ES-I3 (cell line): ENCODE measurements around the gene LRP1B.
"Not testable (repeated sequence)": the region's sequence is repeated elsewhere in the genome, so short reads cannot be mapped to it uniquely, and the experiment has no call there.

Source experiments
- H3K36me3 ChIP-seq: 2 replicates; pipeline ENCODE4 v1.6.1; 2013; ENCODE audit warnings: mild to moderate bottlenecking, low read length, control low read depth, moderate library complexity; ENCODE audit not compliant: insufficient read depth
- H3K4me1 ChIP-seq: 2 replicates; pipeline ENCODE4 v1.6.1; 2013; ENCODE audit warnings: mild to moderate bottlenecking, control low read depth, low read length; ENCODE audit not compliant: insufficient read depth
- H3K9ac ChIP-seq: 2 replicates; pipeline ENCODE4 v1.6.1; 2013; ENCODE audit warnings: low read depth, mild to moderate bottlenecking, low read length, moderate library complexity
- H3K9me3 ChIP-seq: 2 replicates; pipeline ENCODE4 v1.6.1; 2013; ENCODE audit warnings: mild to moderate bottlenecking, low read length, moderate library complexity; ENCODE audit not compliant: control insufficient read depth, insufficient read depth

The LRP1B gene

DNA sequence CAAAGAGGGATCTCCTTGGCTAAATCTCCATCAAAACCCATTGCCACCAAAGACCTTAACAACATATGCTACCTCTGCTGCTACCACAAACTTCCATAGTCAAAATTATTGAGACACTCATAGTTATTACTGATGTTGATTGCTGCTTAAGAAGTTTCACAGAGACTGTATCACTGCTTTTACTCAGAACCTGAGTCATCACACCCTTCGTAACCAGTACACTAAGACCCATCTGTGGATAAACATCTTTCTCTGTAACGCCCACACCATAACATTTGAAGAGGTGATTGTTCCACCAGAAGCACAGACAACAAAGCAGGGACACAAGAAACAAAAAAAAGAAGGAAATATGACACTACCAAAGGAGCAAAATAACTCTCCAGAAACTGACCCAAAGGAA is 1563.1 kb downstream of the LRP1B start:
- Histone ChIP-seq H3K4me1 (no peaks in the 10 kb centered on the region), H3K36me3 (no peaks in the 10 kb centered on the region), H3K9me3 (no peaks in the 10 kb centered on the region), H3K9ac (no peak overlapping the region)

DNA sequence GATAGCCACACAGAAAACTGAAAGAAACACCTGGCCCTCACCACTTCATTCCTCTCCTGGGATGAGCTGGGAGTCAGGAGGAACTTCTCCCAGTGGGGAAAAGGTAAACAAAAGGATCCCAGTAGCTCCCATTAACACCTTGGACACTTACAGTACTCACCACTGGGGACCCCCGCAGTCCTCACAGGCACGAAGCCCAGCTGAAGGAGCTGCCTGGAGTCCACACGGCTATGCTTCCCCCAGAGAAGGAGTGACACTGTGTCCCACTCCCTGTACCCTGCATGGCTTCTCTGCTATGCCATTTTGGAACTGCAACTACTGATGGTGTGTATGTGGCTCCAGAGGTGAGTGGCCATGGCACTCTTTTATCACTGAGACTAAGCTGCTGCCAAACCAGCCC is 1565.1 kb downstream of the LRP1B start:
- Histone ChIP-seq H3K36me3 (no peaks in the 10 kb centered on the region), H3K9ac (no peak overlapping the region), H3K4me1 (no peaks in the 10 kb centered on the region), H3K9me3 (no peaks in the 10 kb centered on the region)

DNA sequence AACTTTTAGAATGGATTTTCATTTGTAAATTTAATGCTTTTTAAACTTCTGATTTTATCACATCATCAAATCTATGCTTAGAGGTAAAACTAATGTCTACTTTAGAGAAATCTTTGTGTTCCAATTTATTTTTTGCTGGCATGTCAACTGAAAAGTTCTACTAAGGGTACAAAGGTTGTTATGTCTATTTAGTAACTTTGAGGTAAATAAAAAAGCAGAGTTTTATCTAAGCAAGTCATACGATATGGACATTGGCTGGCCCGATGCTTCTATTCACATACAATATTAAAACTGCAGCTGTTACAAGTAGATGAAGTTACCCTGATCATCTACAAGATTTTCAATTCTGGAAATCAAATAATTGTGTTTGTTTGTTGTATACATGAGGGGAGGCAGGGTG is 1575.1 kb downstream of the LRP1B start:
- no peaks in the 10 kb centered on the region for H3K9me3 ChIP-seq
- no peaks in the 10 kb centered on the region for H3K4me1 ChIP-seq
- H3K9ac ChIP-seq = no peak overlapping the region
- no peaks in the 10 kb centered on the region for H3K36me3 ChIP-seq

DNA sequence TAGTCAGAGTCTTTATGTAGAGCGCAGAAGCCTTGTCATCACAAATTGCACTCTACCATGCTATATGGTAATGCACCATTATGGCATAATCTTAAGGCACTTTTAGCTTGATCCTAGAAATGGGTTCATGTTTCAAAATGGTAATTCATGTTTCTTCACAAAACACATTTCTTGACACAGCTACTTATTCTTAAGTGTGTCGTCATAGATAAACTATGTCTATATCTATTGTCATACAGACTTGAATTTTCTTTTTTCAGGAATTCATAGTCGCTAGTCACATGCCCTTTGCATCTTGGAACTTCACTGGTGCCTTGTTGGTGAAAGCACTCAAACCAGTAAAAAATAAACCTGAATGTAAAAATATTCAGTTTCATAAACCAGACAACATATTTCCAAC is 1578.2 kb downstream of the LRP1B start:
- H3K36me3 ChIP-seq = no peaks in the 10 kb centered on the region
- no peak overlapping the region for H3K9ac ChIP-seq
- H3K4me1 ChIP-seq = no peaks in the 10 kb centered on the region
- H3K9me3 ChIP-seq = no peaks in the 10 kb centered on the region

DNA sequence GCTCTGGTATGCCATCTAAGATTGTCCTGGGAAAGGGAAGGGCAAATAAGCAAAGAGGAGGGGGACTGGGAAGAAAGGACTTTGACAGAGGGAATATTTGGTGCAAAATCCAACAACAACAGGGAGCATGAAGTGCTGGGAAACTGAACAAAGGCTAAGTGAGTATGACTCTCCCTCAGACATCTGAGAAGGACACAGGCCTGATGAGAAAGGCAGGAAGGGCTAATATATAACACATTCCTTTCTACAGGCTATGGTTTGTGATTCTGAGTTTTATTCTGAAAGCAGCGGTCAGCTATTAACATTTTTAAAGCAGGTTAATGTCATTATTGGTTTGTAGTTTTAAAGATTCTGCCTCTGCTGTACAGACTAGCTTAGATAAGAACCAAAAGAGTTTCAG is 1579.5 kb downstream of the LRP1B start:
- H3K36me3 ChIP-seq = no peaks in the 10 kb centered on the region
- no peaks in the 10 kb centered on the region for H3K4me1 ChIP-seq
- H3K9me3 ChIP-seq = no peaks in the 10 kb centered on the region
- no peak overlapping the region for H3K9ac ChIP-seq

DNA sequence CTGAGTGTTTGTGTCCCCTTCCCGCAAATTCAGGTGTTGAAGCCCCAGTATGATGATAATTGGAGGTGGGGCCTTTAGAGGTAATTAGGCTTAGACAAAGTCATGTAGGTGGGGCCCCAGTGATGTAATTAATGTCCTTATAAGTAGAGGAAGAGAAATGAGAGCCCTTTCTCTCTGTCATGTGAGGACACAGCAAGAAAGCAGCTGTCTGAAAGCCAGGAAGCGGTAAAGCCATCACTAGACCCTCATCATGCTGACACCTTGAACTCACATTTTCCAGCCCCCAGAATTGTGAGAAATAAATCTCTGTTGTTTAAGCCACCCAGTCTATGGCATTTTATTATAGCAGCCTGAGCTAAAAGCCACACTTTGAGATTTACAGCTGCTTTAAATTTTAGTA is 1580.0 kb downstream of the LRP1B start:
- Histone ChIP-seq H3K9me3 (no peaks in the 10 kb centered on the region), H3K36me3 (no peaks in the 10 kb centered on the region), H3K4me1 (no peaks in the 10 kb centered on the region), H3K9ac (no peak overlapping the region)

DNA sequence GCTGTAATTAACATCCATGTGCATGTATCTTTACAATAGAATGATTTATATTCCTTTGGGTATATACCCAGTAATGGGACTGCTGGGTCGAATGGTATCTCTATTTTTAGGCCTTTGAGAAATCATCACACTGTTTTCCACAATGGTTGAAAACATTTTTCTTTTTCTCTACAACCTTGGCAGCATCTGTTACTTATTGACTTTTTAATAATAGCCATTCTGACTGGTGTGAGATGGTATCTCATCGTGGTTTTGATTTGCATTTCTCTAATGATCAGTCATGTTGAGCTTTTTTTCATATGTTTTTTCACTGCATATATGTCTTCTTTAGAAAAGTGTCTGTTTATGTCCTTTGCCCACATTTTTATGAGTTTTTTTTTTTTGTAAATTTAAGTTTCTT is 1586.0 kb downstream of the LRP1B start:
- not testable (repeated sequence) for H3K9me3 ChIP-seq, H3K4me1 ChIP-seq, H3K9ac ChIP-seq, H3K36me3 ChIP-seq

DNA sequence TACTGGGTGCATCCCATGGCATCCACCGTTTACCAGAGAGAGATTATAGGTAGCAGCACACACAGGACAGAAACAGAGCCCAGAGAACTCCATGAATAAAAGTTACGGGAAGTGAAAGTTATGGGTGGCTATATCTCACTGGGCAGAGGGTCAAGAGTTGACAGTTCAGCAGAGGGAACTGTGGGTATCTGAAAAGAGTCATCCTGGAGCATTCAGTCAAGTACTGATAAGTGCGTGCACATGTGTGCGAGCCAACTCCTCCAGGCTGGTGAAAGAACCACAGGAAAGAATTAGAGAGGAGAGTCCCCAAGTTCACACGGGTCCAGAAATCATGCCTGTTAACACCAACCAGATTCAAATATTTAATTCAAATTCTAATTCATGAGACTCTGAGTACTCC is 1588.2 kb downstream of the LRP1B start:
- Histone ChIP-seq H3K4me1 (no peaks in the 10 kb centered on the region), H3K9ac (no peak overlapping the region), H3K36me3 (no peaks in the 10 kb centered on the region), H3K9me3 (no peaks in the 10 kb centered on the region)

DNA sequence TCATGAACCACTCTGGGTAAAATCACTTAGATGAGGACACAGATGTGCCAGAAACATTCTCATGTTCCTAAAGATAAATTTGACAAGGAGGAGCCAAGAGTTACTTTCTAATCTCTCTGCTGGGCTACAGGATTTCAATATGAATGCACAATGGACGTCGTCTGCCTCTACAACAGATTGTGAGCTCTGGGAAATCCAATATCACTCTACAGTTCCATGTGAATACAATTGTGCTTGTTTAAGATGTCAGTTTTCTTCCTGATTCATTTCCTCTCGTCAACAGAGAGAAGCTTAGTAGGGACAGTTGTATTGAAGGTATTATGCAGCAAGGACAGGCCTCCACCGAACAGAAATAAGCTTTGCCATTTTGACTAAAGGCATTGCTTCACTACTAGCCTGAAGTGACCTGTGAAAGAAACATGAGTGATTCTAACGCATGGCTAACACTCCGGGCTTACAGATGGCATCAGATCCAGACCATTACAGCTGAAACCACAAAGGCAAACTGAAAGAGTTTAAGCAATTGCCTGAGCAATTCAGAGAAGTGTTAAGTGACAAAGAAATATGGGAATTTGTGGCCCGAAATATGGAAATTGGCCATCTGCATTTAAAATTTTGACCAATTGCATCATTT is 1591.5 kb downstream of the LRP1B start:
- Histone ChIP-seq H3K9ac (no peak overlapping the region), H3K36me3 (no peaks in the 10 kb centered on the region), H3K9me3 (no peaks in the 10 kb centered on the region)

DNA sequence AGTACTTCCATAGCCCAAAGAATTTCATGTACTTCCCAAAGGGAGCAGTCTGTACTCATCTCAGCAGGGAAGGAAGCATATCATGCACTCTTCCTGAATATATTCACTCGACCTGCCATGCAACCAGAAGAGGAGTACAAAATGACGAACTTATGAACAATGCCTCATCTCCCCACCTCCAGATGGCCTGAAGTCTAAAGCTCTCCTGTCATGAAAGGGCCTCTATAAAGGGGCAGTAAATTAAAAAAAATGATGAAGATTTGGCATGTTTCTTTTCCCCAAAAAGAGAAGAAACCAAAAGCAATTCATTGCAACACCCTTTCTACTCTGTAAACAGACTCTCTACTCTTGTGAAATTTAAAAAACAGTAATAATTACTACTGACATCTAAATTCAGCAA is 1601.1 kb downstream of the LRP1B start:
- Histone ChIP-seq H3K9ac (no peak overlapping the region), H3K9me3 (no peaks in the 10 kb centered on the region), H3K4me1 (no peaks in the 10 kb centered on the region), H3K36me3 (no peaks in the 10 kb centered on the region)

More for the DNA sequence above, 1591.5 kb downstream of the LRP1B start:
- H3K4me1 ChIP-seq = no peaks in the 10 kb centered on the region

DNA sequence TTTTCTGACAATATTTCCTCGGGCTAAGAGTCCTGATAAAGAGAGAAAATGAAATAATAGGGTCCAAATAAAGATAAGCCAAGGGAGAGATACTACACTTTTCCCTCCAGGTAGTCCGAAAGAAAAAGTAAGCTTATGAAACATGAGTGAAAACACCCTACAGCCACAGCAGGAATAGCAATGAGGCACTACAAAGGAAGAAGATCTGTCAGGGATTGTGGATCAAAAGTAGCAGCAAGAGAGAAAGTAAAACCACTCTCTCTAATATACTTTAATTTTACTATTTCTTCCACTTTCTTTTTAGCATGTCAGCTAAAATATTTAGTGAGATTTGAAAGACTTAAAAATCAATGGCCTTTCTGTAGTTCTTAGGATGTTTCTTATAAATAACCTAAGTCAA is 1601.8 kb downstream of the LRP1B start:
- Histone ChIP-seq H3K9me3 (no peaks in the 10 kb centered on the region), H3K36me3 (no peaks in the 10 kb centered on the region), H3K4me1 (no peaks in the 10 kb centered on the region), H3K9ac (no peak overlapping the region)

DNA sequence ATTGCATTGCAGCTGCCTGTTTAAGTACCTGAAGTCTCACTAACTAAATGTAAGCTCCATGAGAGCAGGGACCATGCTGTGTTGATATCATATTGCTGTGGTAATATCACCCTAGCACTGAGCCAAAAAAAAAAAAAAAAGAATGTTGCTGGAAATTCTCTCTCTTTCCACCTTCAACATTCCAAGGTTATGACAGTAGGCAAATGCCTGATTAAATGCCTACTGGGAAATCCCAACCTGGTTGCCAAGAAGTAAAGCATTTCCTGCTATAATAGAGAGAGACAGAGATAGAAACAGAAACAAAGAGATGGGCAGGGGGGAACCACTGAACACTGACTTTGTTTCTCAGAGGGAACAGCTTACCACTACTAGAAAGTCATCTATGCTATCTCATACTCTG is 1604.2 kb downstream of the LRP1B start:
- no peak overlapping the region for H3K9ac ChIP-seq
- H3K36me3 ChIP-seq = no peaks in the 10 kb centered on the region
- H3K4me1 ChIP-seq = no peaks in the 10 kb centered on the region
- no peaks in the 10 kb centered on the region for H3K9me3 ChIP-seq

DNA sequence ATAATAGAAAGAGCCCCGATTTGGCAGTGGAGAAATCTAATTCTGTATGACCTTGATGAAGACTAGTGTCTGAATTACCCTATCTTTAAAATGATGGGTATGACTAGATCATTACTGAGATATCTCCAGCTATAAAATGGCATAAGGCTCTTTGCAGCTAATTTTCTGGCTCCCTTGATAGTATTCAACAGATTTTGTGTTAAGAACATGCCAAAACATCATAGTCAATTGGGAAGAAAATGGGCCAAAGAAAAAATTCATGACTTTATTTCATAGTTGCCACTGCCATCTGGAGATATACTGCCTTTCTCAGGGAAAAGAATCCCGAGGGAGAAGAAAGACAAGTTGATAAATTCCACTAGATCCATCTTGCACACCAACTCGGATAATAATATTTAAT is 1618.7 kb downstream of the LRP1B start:
- H3K9me3 ChIP-seq = no peaks in the 10 kb centered on the region
- no peaks in the 10 kb centered on the region for H3K4me1 ChIP-seq
- H3K36me3 ChIP-seq = no peaks in the 10 kb centered on the region
- no peak overlapping the region for H3K9ac ChIP-seq

DNA sequence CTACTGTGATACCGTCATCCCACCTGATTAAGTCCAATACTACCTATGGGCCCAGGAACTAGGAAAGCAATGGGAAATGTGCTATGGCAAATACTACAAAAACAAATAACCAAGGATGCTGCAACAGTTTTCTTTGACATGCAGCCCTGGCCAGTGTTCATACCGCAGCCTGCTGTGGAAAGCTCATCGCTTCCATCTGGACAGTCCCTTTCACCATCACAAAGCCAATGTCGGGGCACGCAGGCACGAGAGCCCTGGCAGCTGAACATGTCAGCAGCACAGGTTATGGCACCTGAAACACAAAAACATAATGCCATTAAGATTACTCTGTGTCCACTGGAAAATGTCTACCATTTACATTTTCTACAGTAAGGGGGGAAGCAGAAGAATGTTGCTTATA is 1621.1 kb downstream of the LRP1B start:
- Histone ChIP-seq H3K9me3 (no peaks in the 10 kb centered on the region), H3K9ac (no peak overlapping the region), H3K4me1 (no peaks in the 10 kb centered on the region), H3K36me3 (no peaks in the 10 kb centered on the region)

DNA sequence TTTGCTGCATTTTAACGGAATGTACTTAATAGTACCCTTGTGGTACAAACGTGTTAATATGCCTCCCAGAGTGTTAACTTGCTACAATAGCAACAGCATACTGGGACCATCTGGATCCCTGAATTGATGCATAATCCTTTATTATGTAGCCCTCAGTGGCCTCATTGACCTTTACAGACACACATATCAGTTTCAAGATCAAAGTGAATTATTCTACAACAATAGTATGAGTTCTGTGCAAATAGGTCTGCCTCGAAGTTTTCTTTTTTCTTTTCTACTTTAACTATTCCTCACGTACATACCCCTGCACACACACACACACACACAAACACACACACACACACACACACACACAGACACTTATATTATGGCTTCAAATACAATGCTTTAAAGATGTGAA is 1622.1 kb downstream of the LRP1B start:
- Histone ChIP-seq H3K36me3 (no peaks in the 10 kb centered on the region), H3K9ac (no peak overlapping the region), H3K9me3 (no peaks in the 10 kb centered on the region), H3K4me1 (no peaks in the 10 kb centered on the region)

DNA sequence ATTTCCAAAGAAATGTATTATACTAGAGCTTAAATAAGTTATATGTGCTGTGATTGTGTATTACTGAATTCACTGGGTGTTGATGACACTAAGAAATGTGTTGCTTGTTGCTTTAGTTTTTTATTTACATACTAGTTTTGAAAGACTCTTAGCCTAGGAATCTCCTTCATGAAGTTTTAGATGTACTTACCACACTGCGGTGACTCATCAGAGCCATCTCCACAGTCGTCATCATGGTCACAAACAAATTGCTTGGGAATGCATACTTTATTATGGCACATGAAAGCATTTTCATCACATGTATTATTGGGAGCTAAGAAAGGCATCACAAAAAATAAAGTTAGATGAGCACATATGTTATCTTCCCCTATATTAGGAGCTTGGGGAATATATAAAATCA is 1624.2 kb downstream of the LRP1B start:
- Histone ChIP-seq H3K36me3 (no peaks in the 10 kb centered on the region), H3K9me3 (no peaks in the 10 kb centered on the region), H3K9ac (no peak overlapping the region), H3K4me1 (no peaks in the 10 kb centered on the region)
